ENCODE results near the gene GABRG1.

GABRG1 gene

GRCh38 chr4:46123913-46124755 is at the start of gene GABRG1:
GABRG1 (minus strand) TSS chr4:46124054; CDS start chr4:46123913, 141 bp downstream.
- no peak for DNase-seq (ENCODE audit: low read depth, low spot score)

- no peak for DNase-seq (ENCODE audit: low read depth, low spot score)
Observed at GRCh38 chr4:46146993-46147392, 23.1 kb upstream of the GABRG1 start.

- no peak for DNase-seq (ENCODE audit: low read depth, low spot score)
Observed at GRCh38 chr4:46131498-46132057, 7.7 kb upstream of the GABRG1 start.

GRCh38 chr4:46124773-46125413 is 1.0 kb upstream of the GABRG1 start:
- DNase-seq (ENCODE audit: low read depth, low spot score): peak; percentile 8

- no peak for DNase-seq (ENCODE audit: low read depth, low spot score)
Observed at GRCh38 chr4:46081674-46082073, 42.2 kb downstream of the GABRG1 start.

- no peak for DNase-seq (ENCODE audit: low read depth, low spot score)
Observed at GRCh38 chr4:46081248-46081647, 42.6 kb downstream of the GABRG1 start.

DNA sequence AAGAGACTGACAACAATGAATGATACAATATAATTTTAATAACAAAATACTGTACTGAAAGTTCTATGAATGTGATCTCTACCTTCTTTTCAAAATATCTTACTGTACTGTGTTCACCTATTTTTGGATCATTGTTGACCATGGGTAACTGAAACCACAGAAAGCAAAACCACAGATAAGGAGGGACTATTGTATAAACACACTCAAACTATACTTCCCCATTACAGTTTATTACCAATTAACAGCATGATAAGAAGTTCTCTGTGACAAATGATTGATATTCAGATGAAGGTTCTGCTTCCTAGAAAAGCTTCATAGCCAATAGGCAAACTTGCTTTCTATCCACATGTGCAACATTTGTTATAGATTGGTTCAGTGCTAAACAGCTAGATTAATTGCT is 50.1 kb downstream of the GABRG1 start:
- no peak for DNase-seq (ENCODE audit: low read depth, low spot score)

GRCh38 chr4:46051392-46051791 is 72.5 kb downstream of the GABRG1 start:
- no peak for DNase-seq (ENCODE audit: low read depth, low spot score)

DNA sequence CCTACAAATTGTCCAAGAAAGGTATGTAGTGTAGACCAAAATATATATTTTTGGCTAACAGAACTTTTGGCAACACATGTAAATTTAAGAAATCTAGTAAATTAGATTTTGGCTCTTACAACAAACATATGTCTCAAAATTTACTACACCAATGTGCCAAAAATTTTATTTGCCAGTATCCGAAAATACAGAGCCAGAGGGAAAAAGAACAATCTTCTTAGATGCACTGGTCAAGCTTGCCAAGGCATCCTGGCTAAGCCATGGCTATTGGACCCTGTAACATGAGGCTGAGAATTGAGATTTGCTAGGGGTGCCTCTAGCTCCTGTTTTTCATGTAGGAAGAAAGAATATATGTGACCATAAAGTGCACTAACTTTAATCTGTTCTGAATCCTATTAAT is 91.8 kb downstream of the GABRG1 start:
- no peak for DNase-seq (ENCODE audit: low read depth, low spot score)

DNA sequence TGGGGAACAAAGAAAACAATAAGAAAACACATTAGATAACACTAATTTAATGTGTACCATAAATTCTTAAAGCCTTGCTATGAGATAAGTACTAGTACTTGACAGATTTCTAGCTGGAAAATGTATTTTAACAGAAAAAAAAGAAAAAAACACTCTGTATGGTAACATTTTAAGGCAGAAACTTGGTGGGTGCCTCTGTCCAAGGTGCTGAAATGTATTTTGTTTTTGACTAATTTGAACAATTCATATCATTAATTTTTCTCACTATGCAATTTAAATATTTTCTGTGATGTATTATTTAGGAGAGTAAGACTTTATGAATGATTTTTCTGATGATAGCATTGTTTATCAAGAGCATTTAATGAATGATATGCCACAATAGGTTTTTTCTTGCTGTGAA is 107.5 kb downstream of the GABRG1 start:
- peak; percentile 3 for DNase-seq (ENCODE audit: low read depth, low spot score)

GRCh38 chr4:45992728-45993127 is 131.1 kb downstream of the GABRG1 start:
- no peak for DNase-seq (ENCODE audit: low read depth, low spot score)

DNA sequence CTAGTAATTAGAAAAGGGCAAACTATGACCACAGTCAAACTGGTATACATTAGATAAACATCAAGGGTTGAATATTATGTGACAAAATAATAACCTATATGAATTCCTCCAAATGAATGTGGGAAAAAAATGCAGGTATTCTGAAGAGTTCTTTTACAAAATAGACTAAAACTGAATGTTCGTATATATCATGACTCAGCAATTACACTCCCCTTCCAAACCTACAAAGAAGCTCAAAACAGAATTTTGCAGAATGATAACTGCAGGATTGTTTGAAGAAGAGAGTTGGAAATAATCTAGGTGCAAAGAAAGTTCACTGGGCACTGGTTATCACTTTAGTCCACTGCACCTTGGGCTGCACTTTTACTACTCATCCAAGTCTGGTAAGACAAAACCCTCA is 134.1 kb downstream of the GABRG1 start:
- no peak for DNase-seq (ENCODE audit: low read depth, low spot score)

DNA sequence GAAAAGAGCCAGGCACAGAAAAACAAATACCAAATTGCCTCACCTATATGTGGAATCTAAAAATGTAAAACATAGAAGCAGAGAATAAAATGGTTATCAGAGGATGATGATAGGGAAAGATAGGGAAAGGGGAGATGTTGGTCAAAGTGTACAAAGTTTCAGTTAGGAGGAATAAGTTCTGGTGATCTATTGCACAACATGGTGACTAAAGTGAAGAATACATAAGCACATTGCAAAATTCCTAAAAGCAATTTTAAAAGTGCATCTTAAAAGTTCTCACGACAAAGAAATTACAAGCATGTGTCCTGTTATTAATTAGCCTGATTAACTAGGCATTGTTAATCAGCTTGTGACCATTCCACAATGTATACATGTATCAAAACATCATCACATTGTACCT is 136.0 kb downstream of the GABRG1 start:
- no peak for DNase-seq (ENCODE audit: low read depth, low spot score)
